GM18520 (cell line): ENCODE data around the gene ASCC2.

ENCODE experiments used
- ATAC-seq: cut with Tn5 transposase; IDR thresholded peaks from one replicate; pipeline ENCODE4 v1.9.1; 2021; ENCODE audit not compliant: unreplicated experiment

ASCC2 gene

DNA sequence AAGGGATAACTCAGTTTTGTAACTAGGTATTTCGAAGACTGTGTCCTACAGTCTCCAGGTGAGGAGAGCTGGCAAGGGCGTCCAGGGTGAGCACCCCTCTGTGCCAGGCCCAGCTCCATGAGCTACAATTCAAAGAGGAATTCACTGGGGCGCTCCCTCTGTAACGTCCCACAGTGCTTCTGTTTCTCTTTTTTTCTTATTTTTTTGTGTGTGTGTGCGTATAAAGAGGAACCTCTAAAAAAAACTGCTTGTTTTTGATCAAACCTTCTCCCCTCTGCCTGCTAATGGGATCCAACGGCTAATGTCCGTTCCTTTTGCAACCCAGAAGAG is 17.1 kb downstream of the ASCC2 start:
- no peak for ATAC-seq

DNA sequence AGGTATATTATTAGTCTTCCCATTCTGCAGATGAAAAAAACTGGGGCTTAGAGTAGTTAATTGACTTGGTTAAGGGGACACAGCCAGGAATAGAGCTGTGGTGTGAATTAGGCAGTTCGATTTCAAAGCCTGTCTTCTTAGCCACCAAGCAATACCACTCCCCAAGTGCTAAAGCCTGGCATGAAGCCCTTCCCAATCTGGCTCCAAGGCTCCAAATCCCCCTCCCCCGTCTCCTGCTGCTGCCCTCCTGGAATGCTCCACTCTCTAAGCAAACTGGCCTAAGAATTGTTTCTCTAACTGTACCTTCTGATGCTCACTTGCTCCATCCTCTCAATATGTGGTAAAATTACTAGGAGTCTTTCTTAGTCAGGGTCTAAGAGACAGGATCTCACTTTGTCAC is 18.6 kb downstream of the ASCC2 start:
- ATAC-seq, result no peak

DNA sequence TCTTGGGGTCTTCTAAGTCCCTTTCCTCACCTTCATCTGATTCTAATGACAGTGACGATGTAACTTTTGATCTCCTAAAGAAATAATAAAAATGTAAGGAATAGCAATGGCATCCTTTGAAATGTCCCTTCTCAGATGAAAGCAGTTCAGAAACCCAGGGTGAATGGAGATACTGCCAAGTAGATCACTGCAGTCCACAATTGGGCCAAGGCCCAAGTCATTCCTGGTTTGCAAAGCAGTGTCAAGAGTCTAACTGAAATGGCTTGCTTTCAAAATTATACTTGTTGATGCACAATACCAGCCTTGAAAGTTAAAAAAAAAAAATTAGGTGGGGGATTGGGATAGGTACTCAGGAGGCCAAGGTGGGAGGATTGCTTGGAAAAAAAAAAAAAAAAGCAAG is 20.4 kb downstream of the ASCC2 start:
- no peak for ATAC-seq

DNA sequence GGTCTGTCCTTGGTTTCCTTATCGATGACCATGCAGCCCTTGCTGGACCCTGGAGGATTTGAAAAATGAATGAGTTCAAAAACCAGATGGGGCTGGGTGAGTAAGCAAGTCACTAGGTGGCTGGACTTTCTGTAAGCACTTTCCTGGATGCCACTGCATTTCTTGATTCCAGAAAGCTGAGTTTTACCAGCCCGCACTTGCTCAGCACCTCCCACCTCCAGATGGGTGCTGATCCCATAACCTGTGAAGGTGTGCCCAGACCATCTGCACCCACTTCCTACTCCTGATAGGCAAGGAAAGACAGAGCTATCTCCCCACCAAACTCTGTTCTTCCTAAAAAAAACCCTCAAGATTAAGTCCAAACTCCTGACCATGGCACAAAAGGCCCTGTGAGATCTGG is 21.1 kb downstream of the ASCC2 start:
- no peak for ATAC-seq

DNA sequence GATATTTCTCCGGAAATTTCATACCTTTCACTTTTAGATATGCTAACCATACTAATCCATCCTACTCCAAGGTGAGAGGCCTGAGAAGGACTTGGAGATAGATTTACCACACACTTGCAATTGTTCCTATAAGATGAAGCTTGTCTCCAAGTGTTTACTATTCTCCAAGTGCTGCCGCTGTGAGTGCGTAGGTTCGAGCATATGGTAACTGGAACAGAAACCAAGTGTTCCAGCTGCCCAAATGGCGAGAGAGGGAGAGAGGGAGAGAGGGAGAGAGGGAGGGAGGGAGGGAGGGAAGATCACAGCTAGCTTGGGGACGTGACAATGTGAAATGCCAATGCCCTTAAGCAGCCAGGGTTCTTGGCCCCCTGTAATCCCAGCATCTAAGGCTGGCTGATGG is 21.5 kb downstream of the ASCC2 start:
- no peak for ATAC-seq

DNA sequence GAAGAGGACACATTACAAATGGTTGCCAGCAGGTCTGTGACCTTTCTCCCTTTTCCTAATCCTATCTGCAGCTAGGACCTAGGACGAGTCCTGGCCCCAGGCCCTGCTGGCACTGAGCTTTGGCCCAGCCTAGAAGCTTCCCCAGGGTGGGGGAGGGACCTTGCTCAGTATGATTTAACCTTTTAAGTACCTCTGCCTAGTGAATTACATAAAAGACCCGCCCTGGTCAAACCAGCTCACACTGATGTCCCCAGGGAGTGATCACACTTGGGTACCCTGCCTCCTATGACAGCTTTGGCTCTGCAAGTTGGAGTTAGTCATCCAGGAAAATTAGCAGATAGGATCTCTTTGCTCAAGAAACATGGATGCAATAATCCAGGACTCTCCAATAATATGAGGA is 21.9 kb downstream of the ASCC2 start:
- ATAC-seq, result no peak

DNA sequence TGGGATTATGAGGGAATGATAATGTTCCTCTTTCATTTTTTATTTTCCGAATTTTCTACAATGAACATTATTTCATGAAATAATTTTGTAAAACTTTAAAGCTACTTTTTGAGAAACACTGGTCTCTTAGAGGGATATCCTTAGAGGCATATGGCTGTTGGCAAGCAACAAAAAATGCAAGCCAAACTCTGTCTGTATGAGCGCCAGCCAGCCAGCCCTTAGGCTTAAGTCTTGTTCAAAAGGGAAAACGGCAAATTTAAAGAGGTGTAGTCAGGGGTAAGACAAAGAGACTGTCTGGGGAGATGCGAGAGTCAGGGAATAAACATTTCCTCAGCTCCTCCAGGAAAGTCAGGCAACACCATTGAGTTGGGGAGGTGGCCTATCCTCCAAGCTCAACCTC is 22.5 kb downstream of the ASCC2 start:
- no peak for ATAC-seq

DNA sequence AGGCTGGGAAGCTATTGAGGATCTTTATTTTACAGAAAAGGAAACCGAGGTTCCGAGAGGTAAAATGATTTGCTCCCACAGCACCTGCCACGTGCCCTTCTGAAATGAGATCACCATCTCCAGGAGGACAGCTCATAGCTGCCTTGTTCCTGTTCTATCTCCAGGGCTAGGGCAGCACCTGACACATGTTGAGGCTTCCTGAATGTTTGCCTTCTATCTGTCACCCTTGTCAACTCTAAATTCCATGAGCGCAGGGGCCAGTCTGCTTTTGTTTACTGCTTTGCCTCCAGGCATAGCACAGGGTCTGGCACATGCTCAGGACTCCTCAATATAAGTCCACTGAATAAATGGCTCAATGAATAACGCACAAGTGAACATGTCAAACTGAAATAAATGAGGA is 24.1 kb downstream of the ASCC2 start:
- no peak for ATAC-seq

DNA sequence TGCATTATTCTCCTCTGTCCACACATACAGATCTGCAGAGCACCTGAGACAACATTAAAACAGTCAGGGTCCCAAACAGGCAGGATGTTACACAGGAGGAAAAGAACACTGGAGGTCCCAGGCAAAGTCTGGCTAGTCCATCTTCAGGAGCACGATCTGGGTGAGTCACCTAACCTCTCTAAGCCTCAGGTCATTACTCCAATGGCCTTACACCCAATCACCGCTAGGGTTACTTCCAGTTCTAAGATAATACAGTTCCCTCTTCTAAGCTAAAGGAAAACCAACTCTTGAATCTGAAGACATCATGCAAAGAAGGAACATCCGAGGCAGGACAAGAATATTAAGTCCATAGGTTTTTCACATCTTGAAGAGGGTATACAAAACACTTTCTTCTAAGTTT is 24.5 kb downstream of the ASCC2 start:
- ATAC-seq, result no peak

DNA sequence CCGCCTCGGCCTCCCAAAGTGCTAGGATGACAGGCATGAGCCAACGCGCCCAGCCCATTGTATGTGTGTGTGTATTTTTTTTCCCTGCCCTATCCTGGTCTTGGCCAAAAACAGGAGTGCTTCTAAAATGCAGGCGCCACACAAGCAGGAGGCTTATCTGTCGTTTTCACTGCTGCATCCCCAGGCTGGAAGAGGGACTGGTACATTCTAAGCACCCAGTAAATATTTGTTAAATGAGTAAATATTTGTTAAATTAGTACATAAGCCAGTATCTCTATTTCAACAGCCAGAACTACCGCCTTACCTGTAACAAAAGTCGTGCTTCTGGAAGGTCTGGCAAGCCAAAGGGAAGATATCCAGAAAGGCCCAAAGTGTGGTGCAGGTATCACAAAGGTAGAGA is 24.9 kb downstream of the ASCC2 start:
- ATAC-seq, result no peak

DNA sequence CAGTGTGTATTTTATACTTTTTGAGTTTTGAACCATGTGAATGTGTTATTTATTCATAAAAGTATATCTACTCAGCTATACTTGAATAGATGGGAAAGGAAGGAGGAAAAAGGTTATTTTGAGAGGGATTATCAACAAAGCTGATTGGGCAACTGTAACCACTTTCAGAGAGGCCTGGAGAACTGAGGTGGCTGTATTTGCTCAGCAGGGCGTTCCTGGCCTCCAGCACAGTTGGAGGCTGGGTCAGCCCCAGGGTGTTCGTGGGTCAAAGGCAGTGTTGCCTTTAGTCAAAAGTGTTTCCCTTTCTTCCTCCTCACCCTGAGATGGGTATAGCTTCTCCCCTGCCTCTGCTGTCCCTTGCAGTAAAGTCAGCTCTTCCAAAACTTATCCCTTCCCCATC is 26.7 kb downstream of the ASCC2 start:
- ATAC-seq, result no peak

DNA sequence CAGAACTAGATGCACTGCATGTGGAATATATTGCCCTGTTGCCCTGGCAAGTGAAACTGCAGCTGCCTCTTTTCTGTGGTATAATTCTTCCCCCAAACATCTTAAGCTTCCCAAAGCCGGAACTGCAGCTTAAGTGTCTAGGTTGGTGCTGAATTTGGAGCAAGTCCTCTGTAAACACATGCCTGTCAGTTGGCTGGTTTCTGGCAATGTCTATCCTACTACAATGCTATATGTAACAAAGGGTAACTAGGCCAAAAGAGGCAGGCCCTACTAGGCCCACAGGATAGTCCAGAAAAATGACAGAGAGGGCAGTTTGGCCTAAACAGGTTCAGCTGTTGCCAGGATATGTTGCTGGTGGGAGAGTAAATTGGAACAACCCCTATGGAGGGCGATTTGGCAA is 27.9 kb downstream of the ASCC2 start:
- no peak for ATAC-seq

DNA sequence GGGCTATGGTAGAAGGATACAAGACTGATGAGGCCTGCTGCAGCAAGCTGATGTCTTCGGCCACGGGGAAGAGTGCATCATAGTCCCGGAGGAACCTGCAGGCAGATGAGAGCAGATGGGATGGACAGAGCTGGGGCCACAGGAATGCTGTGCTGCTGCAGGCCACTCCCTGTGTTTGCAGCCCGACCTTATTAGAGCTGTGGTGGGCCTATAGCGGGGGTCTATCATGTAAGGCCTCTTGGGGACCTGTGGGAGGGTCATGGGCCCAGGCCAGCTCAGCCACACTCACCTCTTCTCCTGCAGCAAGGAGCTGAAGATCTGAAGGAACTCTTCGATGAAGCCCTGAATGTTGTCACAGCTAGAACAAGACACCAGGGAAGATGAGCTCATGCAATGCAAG is 31.9 kb downstream of the ASCC2 start:
- ATAC-seq, result no peak

DNA sequence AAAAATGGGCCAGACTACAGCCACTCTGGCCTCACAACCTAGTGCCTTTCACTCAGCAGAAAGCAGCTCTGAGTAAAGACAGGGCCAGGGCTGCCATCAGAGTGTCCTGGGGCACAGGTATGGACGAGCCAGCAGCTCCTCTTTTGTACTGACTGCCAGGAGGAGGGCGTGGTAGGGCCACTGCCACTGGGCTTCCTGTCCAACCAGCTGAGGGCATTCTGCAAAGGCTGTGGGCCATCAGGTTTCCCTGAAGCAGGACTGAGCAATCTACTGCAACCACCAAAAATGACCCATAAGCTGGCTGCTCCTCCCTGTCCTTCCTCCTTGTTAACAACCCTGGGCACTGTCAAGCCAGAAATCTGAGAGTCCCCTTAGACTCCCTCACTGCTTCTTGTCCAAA is 33.1 kb downstream of the ASCC2 start:
- ATAC-seq, result no peak

DNA sequence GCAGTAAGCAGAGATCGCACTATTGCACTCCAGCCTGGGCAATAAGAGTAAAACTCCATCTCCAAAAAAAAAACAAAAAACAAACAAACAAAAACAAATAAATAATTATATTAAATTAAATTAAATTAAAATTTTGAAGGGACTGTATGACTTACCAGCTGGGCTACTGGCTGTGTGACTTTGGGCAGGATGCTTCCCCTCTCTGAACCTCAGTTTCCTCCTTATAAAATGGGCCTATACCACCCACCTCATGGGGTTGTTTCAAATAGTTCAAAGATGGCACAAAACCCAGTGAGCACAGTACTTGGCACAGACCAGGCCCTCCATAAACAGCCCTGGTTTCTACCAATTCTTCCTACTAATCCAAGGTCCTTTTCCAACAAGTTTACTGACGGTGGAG is 34.9 kb downstream of the ASCC2 start:
- no peak for ATAC-seq

DNA sequence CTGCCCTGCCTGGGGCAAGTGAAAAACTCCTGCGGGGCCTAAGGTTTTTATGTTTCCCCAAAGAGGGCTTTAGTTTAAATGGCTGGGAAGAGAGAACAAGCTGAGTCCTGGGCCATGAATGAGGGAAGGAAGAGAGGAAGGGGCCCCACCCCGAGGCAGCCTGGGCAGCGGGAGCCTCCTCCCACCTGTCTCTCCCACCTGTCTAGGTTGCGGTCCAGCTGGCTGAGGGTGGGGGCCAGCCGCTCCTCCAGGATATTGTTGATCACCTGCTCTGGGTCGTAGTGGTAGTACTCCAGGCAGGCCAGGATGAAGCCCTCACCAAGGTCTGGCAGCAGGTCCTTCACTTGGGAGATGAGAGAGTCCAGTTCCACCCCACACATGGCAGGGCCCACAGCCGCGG is 36.3 kb downstream of the ASCC2 start:
- no peak for ATAC-seq

DNA sequence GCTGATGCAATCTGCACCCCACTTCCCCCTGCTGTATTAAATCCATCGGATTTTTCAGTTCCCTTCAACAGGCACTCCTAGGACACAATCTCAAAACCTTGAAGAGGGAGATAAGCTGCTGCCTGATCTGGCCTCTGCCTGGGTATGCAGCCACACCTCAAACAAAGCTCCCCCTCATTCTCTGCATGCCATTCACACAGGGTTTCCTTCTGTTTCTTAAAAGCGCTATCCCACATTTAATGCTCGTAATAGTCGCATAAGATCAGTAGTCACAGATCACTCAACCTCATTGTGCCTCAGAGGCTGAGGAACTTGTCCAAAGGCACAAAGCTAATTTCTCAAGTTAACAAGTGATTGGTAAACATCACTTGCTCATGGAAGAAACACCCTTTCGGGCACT is 36.9 kb downstream of the ASCC2 start:
- ATAC-seq, result no peak

DNA sequence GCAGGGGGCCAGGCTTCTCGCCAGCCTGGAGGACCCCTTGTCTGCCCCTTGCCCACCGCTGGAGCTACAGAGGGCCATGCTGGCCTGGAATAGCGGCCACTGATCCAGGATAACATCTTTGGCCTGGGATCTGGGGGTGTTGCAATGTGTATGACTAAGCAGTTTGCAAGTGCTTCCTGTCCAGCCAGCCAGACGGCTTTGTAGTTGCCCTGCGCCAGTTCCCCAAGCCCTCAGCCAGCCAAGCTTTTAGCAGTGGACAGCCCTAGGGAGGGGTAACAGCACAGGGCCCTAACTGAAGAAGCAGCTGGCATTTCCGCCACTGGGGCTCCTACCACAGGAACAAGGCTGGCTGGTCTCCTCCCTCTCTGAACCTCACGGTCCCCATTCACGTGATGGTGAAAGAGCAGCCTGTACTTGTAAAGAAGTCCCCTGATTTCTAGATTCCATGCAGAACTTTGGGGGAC is 38.8 kb downstream of the ASCC2 start:
- ATAC-seq, result no peak

DNA sequence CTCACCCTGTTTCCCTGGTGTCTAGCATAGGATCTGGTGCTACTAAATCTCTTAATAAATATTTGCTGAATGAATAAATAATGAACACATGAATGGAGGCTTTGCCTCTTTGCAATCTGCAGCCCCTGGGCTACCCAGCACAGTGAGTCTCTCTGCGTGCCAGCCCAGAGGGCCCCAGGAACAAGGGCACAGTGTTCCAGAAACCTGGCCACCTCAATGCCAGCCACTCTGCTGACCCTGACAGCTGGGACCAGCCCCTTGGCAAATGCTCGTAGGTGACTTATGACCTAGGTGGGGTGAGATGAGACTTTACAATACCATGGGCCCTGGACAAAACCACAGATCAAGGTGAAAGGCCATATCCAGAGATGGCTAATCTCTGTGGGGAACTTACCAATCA is 39.3 kb downstream of the ASCC2 start:
- ATAC-seq, result no peak

DNA sequence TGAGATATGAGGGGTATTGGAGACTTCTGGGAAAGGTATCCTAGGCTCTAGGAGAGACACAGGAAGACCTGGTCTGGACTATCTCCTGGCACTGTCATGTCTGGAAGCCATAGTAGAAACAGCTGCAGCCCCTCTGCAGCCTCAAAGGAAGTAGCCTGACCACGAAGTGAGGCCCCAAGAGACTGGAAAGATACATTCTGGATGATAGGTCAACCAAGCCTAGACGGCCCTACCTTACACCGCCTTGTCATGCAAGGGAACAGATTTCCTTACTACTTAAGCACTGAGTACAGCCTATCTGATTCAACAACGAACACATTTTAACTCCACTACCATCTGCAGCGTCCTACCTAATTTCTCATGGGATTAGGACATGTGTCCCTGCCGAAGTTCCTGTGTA is 39.8 kb downstream of the ASCC2 start:
- ATAC-seq, result no peak

DNA sequence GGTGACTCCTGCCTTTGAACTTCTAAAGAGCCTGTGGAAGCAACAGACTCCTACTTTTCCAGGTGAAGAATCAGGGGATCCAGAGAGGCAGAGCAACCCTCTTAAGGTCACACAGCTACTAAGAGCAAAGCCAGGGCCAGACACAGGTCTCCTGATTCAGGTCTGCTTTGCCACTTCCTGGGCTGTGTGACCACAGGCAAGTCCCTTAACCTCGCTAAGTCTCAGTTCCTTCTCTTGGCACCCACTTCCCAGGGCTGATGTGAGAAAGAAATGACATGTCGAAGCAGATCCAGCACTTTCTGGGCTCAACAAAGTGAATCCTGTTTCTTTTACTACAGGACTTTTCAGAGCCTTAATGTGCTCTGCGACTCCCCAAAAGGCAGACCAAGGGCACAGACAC is 40.7 kb downstream of the ASCC2 start:
- ATAC-seq, result no peak

DNA sequence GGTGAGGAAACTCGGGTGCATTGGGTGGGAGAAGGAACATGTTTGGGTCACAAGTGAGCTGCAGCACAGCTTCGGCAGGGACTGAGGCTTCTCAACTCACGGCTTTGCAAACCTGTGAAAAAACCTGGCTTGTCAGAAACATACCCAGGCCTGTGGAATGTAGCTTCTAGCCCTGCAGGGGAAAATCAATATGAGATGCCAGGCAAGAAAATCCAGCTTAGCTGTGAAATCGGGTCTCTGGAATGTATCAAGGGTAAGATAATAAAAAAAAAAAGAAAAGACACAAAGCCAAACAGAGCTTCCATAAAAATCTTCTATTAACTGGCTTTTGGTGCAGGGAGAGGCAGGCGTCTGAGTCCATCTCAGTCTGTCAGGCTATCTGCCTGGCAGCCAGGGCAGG is 42.4 kb downstream of the ASCC2 start:
- no peak for ATAC-seq

DNA sequence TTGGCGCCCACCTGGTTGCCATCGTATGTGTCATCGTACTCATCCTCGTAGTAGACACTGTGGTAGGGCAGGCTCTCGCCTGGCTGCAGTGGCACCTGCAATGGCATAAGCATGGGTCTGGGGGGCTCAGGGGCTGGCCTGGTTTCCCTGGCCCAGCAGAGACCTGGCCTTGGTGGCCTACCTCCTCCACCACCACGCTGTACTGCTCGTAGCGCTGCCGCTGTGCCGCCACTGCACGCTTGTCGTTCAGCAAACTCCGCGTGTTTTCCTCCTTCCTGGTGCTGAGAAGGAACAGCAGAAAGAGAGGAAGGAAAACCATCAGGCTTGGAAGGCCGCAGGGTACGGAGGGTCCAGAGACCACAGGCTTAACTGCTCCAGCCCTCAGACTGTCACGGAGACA is 44.7 kb downstream of the ASCC2 start:
- no peak for ATAC-seq

DNA sequence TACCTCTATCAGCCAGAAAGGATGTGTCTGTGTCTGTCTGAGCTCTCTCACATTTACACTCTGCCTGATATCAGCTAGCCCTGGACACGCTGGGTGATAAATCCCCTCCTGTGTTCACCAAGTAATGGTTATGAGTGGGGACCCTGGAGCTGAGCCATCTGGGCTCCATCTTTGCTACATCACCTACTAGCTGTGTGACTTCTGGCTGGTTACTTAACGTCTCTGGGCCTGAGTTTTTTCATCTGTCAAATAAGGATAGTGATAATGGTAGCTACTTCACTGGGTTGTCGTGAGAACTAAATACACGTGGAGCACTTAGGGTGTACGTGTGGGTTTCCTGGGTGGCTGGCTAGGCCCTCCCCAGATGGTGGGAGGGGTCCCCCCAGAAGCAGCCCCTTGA is 48.0 kb downstream of the ASCC2 start:
- no peak for ATAC-seq
